Tibial artery (tissue), 4 donors: ENCODE measurements around the gene CHD3.
A peak's percentile ranks its signal among the peaks of the same experiment; 100 is the strongest.

Experiments used
- DNase-seq, 2 donors: peaks; one replicate each; pipeline ENCODE4 v3.0.0-alpha.2; 2019
- H3K27ac ChIP-seq, 2 donors: fragments of 200-600 bp; sonication (generic) in 1 of 2; 1 replicate in 1 of 2; 2 replicates in 1 of 2; pipeline ENCODE4 v1.5.1; 2018 to 2019; ENCODE audit warnings: mild to moderate bottlenecking in 1 of 2
- H3K27me3 ChIP-seq, 2 donors: fragments of 200-600 bp; sonication (generic) in 1 of 2; one replicate each; pipeline versions ENCODE4 v1.5.1 to v1.6.0; 2016 to 2019
- H3K36me3 ChIP-seq, 3 donors: fragments of 200-600 bp; sonication (generic) in 2 of 3; one replicate each; pipeline ENCODE4 v1.5.1; 2016 to 2019; ENCODE audit warnings: mild to moderate bottlenecking in 2 of 3
- H3K4me1 ChIP-seq, 4 donors: fragments of 200-600 bp; sonication (generic) in 2 of 4; 1 replicate in 3 of 4; 2 replicates in 1 of 4; pipeline ENCODE4 v1.5.1; 2016 to 2019
- H3K4me3 ChIP-seq, 2 donors: fragments of 200-600 bp; sonication (generic) in 1 of 2; 1 replicate in 1 of 2; 2 replicates in 1 of 2; pipeline ENCODE4 v1.5.1; 2018 to 2019; ENCODE audit warnings: mild to moderate bottlenecking in 2 of 2
- H3K9me3 ChIP-seq, 3 donors: fragments of 200-600 bp; sonication (generic) in 1 of 3; one replicate each; pipeline ENCODE4 v1.5.1; 2016 to 2019
- intact Hi-C: fragments of 100-400 bp; cut with DNase I; formaldehyde crosslinking; loops from one replicate; pipeline ENCODE4 v1.15.0; 2023; ENCODE audit warnings: low total_unique reads
- TF ChIP-seq, protein P1 (sequence below), 2 experiments: fragments of 200-600 bp in 1 of 2; fragments of 450-650 bp in 1 of 2; IDR thresholded peaks; one replicate each; pipeline ENCODE4 v1.5.1; 2017 to 2019; ENCODE audit warnings: antibody characterized with exemption in 2 of 2, mild to moderate bottlenecking in 1 of 2, moderate library complexity in 1 of 2

Gene CHD3

DNA sequence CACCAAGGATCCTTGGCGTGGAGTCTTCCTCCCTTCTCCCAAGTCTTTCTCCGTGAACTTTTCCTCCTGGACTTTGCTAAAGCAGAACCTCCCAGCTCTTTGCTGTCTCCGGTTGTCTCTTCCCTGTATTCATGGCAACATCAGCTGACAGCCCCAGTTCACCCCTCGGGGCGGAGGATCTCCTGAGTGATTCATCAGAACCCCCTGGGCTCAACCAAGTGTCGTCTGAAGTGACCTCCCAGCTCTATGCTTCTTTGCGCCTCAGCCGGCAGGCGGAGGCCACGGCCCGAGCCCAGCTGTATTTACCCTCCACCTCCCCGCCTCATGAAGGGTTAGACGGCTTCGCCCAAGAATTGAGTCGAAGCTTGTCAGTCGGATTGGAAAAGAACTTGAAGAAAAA lies 44.4 kb downstream of the CHD3 start:
- Histone ChIP-seq H3K36me3 (peaks cover 11 to 36% (median 12%) of the 10 kb centered on the region in 3 donors), H3K4me1 (peaks cover 0 to 38% (median 25%) of the 10 kb centered on the region in 4 donors), H3K27ac (peak overlapping the region; percentile 63 to 78), H3K9me3 (no peaks in the 10 kb centered on the region), H3K27me3 (peaks cover 0 to 10% of the 10 kb centered on the region in 2 donors), H3K4me3 (peak overlapping the region; percentile 74 to 82)
- intact Hi-C loops = no loop called here
- TF ChIP-seq, protein P1, sequence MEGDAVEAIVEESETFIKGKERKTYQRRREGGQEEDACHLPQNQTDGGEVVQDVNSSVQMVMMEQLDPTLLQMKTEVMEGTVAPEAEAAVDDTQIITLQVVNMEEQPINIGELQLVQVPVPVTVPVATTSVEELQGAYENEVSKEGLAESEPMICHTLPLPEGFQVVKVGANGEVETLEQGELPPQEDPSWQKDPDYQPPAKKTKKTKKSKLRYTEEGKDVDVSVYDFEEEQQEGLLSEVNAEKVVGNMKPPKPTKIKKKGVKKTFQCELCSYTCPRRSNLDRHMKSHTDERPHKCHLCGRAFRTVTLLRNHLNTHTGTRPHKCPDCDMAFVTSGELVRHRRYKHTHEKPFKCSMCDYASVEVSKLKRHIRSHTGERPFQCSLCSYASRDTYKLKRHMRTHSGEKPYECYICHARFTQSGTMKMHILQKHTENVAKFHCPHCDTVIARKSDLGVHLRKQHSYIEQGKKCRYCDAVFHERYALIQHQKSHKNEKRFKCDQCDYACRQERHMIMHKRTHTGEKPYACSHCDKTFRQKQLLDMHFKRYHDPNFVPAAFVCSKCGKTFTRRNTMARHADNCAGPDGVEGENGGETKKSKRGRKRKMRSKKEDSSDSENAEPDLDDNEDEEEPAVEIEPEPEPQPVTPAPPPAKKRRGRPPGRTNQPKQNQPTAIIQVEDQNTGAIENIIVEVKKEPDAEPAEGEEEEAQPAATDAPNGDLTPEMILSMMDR (IDR thresholded peaks at IDR 0.05) = no peak
- DNase-seq = peak; percentile 40 to 55

DNA sequence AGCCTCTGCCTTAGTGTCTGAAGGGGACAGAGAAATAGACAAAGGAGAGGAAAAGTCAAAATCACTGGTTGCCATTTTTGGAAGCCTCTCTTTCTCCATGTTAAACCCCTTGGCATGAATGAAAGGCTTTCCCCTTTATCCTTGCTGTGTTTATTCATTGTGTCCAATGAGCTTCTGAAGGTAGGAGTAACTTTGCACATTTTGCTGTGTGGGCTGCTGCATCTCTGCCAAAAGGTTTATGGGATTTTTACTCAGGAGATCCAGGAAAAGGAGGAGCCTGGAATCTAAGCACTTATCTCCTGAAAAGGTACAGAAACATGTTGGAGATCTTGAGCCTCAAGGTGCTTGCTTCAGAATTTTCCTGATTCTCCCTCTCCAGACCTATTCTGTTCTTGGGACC lies 47.3 kb downstream of the CHD3 start:
- intact Hi-C loops = no loop called here
- peaks cover 0 to 22% (median 21%) of the 10 kb centered on the region in 4 donors for H3K4me1 ChIP-seq
- no peaks in the 10 kb centered on the region for H3K9me3 ChIP-seq
- peaks cover 23 to 60% (median 27%) of the 10 kb centered on the region in 3 donors for H3K36me3 ChIP-seq
- no peak overlapping the region for H3K4me3 ChIP-seq
- no peak overlapping the region for H3K27ac ChIP-seq
- DNase-seq = no peak
- no peaks in the 10 kb centered on the region for H3K27me3 ChIP-seq
- TF ChIP-seq, protein P1 (IDR thresholded peaks at IDR 0.05) = no peak

DNA sequence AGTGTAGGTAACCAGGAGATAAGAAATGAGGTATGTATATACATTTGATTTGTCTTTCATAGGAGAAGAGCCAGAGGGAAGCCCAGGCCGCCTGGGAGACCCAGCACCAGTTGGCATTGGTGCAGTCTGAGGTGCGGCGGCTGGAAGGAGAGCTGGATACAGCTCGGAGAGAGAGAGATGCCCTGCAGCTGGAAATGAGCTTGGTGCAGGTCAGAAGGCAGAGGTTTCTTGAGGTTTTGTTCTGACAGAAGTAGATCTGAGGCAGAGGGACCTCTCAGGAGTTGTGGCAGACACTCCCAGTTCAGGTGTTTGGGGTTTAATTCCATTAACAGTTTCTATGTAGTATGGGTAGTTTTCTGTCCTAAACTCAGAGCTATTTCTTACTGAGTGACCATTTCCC lies 51.4 kb downstream of the CHD3 start:
- TF ChIP-seq, protein P1 (IDR thresholded peaks at IDR 0.05) = no peak
- intact Hi-C loops = no loop called here
- Histone ChIP-seq H3K27me3 (no peaks in the 10 kb centered on the region), H3K4me3 (no peak overlapping the region), H3K27ac (no peak overlapping the region), H3K36me3 (peaks cover 48 to 91% (median 61%) of the 10 kb centered on the region in 3 donors), H3K9me3 (no peaks in the 10 kb centered on the region), H3K4me1 (no peaks in the 10 kb centered on the region)
- DNase-seq = no peak

DNA sequence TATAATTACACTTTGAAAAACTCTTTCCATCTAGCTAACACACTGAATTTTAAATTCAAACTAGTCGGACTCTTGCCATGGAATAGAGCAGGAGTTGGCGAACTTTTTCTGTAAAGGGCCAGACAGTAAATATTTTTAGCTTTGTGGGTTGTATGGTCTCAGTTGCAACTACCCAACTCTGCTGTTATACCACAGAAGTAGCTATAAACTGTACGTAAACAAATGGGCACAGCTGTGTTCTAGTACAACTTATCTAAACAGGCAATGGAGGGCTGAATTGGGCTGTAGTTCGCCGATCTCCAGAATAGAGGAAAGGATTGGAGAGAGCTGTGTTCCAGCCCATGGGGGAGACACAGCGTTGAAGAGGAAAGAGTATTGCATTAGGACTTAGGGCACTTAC lies 52.2 kb downstream of the CHD3 start:
- Histone ChIP-seq H3K9me3 (no peaks in the 10 kb centered on the region), H3K27ac (no peak overlapping the region), H3K27me3 (no peaks in the 10 kb centered on the region), H3K36me3 (peaks cover 55 to 93% (median 68%) of the 10 kb centered on the region in 3 donors), H3K4me1 (no peaks in the 10 kb centered on the region), H3K4me3 (no peak overlapping the region)
- TF ChIP-seq, protein P1 (IDR thresholded peaks at IDR 0.05) = no peak
- DNase-seq = no peak
- intact Hi-C loops = no loop called here

DNA sequence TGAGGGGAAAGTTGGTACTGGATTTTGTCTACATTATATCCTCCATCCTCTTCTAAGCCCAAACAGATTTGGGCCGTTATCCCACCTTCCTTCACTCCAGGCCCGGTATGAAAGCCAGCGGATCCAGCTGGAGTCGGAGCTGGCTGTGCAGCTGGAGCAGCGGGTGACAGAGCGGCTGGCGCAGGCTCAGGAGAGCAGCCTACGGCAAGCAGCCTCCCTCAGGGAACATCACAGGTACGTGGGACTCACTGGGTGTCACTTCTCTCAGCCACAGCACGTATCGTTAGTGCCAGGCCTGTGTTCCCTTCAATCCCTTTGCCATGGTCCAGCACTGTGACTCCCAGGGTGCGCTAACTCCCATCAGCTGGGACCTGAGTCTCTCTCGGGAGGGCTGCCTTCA lies 54.7 kb downstream of the CHD3 start:
- DNase-seq = no peak

More for the DNA sequence above, 54.7 kb downstream of the CHD3 start:
- no peaks in the 10 kb centered on the region for H3K27me3 ChIP-seq
- H3K4me1 ChIP-seq = no peaks in the 10 kb centered on the region
- no peak overlapping the region for H3K27ac ChIP-seq
- intact Hi-C loops = no loop called here
- H3K9me3 ChIP-seq = no peaks in the 10 kb centered on the region
- TF ChIP-seq, protein P1 (IDR thresholded peaks at IDR 0.05) = no peak
- no peak overlapping the region for H3K4me3 ChIP-seq
- peaks cover 65 to 96% (median 81%) of the 10 kb centered on the region in 3 donors for H3K36me3 ChIP-seq
